COLO668 (cell line): ENCODE measurements around the gene AGAP1.

ENCODE experiments used
- DNase-seq: peaks from one replicate; lab custom pipeline; 2025; ENCODE audit not compliant: unreplicated experiment; lab: John Stamatoyannopoulos, UW

The AGAP1 gene

GRCh38 chr2:235793163-235793752 is 299.4 kb downstream of the AGAP1 start:
- DNase-seq: peak; percentile 3

- DNase-seq: no peak
Measured at GRCh38 chr2:235799281-235799680, 305.4 kb downstream of the AGAP1 start.

DNA sequence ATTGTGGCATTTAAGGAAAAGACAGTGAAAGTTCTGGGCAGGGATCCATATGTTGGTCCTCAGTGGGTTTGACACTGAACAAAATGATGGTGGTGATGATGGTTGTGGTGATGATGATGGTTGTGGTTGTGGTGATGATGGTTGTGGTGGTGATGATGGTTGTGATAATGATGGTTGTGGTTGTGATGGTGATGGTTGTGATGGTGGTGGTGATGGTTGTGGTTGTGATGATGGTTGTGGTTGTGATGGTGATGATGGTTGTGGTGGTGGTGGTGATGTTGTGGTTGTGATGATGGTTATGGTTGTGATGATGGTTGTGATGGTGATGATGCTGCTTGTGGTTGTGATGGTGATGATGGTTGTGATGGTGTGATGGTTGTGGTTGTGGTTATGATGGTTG is 308.7 kb downstream of the AGAP1 start:
- no peak for DNase-seq

DNA sequence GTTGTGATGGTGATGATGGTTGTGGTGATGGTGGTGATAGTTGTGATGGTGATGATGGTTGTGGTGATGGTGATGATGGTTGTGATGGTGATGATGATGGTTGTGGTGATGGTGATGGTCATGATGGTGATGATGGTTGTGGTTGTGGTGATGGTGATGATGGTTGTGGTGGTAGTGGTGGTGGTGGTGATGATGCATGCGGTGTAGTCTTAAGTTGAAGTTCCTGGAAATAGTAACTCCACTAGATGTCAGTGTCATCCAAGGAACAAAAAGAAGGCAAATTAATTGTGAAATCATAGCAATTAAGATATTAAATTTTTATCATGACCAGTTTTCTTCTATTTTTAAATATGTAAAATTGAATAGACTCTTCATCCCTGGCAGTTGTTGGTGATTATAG is 309.2 kb downstream of the AGAP1 start:
- DNase-seq: no peak

DNA sequence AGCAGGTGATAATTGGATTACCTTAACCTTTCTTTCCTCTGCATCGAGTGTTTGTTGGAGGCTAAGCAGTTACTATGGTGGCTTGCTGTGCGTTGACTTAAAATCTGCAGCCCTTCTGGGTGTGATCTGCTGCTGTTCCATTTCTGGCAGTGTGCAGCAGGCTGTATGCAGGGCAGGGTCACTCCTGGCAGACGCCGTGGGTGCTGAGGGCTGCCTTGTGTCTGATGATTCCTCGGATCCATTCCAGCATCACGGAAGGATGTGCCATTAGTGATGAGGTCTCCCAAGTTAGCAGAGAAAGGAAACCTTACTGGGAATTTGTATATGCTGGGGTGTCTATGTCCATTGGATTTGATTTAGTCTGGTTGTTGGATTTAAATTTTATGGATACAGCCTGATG is 310.8 kb downstream of the AGAP1 start:
- no peak for DNase-seq

DNA sequence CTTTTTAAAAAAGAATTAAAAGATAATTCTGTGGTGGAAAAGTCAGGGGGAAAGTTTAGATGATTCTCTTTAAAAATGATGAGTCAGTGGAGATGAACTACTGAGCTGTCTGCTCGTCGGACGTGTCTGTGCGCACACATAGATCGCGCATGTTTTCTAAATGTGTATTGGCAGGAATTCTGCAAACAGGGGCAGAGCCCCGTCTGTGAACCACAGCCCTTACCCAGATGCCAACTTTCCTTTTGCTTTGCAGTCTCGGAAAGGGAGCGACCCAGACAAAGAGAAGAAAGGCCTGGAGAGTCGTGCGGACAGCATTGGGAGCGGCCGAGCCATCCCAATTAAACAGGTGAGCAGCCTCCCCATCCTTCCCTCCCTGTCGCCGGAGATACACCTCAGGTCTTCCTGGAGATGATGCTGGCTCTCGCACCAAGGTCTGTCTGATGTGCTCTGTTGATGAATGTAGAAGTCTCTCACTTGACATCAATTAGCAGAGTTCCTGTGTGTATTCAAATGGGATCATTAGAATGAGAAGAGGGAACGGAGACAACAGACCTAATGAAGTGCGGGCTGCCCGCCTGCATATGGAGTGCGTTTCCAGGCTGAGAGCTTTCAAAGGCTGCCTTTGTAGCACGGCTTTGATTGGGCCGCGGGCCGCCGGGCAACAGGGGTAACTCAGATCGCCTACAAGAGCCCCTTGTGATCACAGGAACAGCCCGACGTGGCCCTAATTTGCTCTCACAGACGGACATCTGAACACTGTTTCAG is 313.3 kb downstream of the AGAP1 start:
- no peak for DNase-seq

DNA sequence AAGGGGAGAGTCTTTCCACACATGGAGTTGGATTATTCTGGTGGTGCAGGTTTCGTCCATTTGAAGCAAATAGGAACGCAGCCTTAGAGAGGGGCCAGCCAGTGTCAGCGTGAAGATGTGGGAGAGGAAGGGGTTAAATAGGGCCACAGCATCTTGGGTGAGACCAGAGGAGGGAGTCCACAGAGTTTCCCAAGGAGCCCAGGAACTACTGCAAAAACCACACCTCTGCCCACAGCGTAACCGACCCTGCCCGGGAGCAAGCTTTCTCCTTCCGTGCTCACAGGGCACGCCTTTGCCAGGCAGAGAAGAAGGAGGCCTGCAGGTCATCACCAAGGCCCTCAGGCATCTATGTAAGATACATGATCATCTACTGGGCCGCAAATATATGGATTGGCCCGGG is 314.5 kb downstream of the AGAP1 start:
- no peak for DNase-seq

DNA sequence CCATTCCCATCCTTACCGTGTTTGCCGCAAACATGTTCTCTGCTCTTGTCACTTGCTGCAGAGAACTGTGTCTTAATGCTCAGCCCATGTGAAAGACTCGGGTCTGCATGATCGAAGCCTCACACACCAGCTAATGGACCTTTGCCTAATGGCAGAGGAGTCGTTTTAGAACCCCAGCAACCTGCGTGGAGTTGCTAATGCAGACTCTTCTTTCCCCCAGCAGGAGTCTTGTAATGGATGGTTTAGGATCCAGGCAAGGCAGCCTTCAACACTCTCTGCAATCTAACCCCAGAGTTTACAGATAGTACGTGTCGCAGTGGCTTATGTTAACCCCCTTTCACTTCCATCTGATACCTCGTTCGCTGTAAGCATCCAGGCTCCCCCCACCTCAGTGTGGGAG is 316.4 kb downstream of the AGAP1 start:
- DNase-seq: no peak

GRCh38 chr2:235810846-235811245 is 317.0 kb downstream of the AGAP1 start:
- no peak for DNase-seq

GRCh38 chr2:235811446-235812184 is 317.8 kb downstream of the AGAP1 start:
- no peak for DNase-seq

GRCh38 chr2:235812185-235812665 is 318.4 kb downstream of the AGAP1 start:
- no peak for DNase-seq

DNA sequence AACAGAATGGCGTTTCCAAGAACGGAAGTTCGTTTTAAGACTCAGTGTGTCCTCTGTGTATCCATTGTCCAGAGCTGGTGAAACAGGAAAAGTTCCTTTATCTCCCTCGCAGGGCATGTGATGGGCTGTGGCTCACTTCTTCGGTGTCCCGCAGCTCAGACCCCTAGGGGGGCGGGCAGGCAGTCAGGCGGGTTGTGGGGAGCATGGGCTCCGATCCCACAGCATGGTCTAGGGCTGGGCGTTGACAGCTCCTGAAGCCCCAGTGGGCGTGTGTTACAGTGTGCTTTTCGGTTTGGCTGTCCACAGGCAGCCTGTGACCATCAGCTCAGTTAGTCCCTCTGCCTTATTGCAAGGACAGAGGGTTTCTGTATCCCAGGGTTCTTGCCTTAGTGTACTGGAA is 319.6 kb downstream of the AGAP1 start:
- no peak for DNase-seq

GRCh38 chr2:235820571-235820970 is 326.7 kb downstream of the AGAP1 start:
- no peak for DNase-seq

DNA sequence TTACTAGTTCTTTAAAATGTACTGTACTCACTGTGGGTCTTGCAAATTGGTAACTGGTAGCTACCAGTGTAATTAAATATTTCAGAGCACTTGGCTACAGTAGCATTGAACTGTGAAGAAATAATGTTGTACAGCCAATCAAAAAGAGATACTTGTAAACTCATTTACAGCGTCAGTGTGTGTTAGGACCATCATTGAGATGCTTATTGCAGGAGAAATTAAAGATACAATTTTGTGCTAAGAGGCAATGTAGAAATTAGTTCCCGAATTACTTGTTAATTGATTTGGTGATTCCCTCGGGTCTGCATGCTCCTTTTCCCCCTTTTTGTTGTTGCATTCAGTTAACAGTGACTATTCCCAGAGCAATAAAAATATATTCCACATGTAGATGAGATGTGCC is 330.5 kb downstream of the AGAP1 start:
- DNase-seq: no peak

GRCh38 chr2:235825946-235826345 is 332.1 kb downstream of the AGAP1 start:
- no peak for DNase-seq

GRCh38 chr2:235826826-235827225 is 333.0 kb downstream of the AGAP1 start:
- no peak for DNase-seq

DNA sequence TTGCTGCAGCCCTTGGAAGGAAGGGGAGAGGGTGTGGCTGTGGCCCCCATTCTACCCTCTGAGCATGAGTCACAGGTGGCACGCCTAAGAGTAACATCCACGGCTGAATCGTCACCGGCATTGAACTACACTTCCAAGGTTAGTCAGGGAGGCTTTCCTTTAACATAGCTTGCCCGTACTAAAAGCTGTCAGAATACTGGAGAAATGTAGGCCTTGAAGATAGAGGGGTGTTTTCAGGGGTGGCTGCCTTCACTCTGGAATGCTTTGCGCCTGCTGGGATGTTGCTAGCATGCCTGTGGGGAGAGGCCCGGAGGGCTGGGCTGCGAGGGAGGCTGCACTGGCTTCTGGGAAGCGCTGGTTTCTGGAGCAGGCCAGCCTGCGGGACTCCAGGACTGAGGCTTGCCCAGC is 333.7 kb downstream of the AGAP1 start:
- DNase-seq: no peak

GRCh38 chr2:235829726-235830125 is 335.9 kb downstream of the AGAP1 start:
- DNase-seq: no peak

GRCh38 chr2:235831755-235832154 is 337.9 kb downstream of the AGAP1 start:
- no peak for DNase-seq

DNA sequence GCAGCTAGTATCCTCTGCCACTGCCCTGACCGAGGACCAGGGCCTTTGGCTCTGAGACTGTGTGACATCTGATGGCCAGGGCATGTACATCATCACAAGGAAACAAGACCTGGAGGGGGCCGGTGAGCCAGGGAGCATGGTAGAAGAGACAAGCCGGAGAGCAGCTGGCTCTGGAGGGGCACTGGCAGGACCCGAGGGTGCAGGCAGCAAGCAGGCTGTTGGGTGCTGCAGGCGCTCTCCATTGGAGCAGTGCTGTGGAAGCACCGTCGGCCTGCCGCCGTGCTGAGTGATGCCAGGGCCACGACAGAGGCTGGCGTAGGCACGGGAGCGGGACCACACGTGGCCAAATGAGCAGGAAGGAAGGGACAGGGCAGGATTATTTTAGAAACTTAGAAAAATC is 339.1 kb downstream of the AGAP1 start:
- DNase-seq: no peak

DNA sequence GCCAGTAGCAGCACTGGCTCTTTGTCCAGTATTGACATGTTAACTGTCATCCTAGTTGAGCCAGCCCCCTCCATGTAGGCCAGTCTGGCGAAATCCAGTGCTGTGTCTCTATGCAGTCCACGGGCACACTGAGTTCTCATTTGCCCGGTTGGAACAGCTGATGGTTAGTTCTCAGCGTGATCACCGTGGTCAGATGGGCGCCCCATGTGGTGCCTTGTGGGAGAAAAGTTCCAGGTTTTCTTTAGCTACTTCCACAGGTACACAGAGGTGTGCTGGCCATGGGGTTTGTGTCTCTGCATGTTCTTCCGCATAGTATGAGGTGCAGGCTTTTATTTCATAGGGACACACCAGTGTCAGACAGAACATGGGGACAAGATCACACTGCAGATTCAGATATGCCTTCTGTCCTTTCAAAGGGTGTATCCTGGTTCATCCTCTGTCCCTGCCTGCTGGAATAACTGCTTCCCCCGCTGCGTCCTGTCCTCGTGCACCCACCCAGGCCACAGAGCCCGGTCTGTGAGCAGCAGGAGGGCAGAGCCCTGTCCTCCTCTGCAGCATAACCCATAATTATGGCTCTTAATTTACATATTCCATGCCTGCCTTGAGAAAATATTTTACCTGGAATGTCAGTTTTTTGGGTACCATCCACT is 340.3 kb downstream of the AGAP1 start:
- DNase-seq: no peak

DNA sequence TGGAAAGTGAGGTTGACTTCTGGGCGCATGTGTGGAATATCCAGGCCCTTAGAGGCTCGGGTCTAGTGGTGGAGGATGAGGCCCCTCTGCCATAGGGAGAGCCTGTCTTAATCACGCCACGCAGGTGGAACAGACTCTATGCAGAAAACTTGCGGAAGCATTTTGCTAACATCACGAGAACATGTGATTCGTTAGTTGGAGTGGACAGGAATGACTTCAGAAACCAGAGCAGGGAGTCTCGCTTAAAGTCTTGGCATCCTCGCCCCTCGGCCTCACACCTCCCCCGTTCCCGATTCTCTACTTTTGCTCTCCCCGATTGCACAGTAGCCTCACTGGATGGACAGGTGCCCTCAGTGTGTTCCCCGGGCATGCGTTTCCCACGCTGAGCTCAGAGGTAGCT is 340.9 kb downstream of the AGAP1 start:
- DNase-seq: no peak
